NT2/D1 (cell line): ENCODE measurements around the gene PLSCR5.

Experiments used
- YY1 ChIP-seq: IDR thresholded peaks from 2 replicates; pipeline ENCODE4 v1.6.1; 2011; ENCODE audit not compliant: insufficient read length, insufficient read depth
- ZNF274 ChIP-seq: IDR thresholded peaks from 2 replicates; pipeline ENCODE4 v1.6.1; 2011; ENCODE audit warnings: mild to moderate bottlenecking, low read depth, low read length

- TF ChIP-seq ZNF274, result no peak
- no peak for TF ChIP-seq YY1
Observed at GRCh38 chr3:146575636-146576035, 29.5 kb downstream of the PLSCR5 start.
